GM18511 (cell line): ENCODE measurements around the gene KDM5A.
"Not testable (repeated sequence)": the region's sequence is repeated elsewhere in the genome, so short reads cannot be mapped to it uniquely, and the experiment has no call there.

Source experiments
- ATAC-seq: cut with Tn5 transposase; IDR thresholded peaks from one replicate; pipeline ENCODE4 v1.9.1; 2021; ENCODE audit warnings: mild to moderate bottlenecking, moderate library complexity; ENCODE audit not compliant: unreplicated experiment

The KDM5A gene

GRCh38 chr12:242496-242895 lies 146.6 kb downstream of the KDM5A start:
- no peak for ATAC-seq

GRCh38 chr12:241266-241665 lies 147.9 kb downstream of the KDM5A start:
- no peak for ATAC-seq

GRCh38 chr12:240566-240965 lies 148.6 kb downstream of the KDM5A start:
- no peak for ATAC-seq

DNA sequence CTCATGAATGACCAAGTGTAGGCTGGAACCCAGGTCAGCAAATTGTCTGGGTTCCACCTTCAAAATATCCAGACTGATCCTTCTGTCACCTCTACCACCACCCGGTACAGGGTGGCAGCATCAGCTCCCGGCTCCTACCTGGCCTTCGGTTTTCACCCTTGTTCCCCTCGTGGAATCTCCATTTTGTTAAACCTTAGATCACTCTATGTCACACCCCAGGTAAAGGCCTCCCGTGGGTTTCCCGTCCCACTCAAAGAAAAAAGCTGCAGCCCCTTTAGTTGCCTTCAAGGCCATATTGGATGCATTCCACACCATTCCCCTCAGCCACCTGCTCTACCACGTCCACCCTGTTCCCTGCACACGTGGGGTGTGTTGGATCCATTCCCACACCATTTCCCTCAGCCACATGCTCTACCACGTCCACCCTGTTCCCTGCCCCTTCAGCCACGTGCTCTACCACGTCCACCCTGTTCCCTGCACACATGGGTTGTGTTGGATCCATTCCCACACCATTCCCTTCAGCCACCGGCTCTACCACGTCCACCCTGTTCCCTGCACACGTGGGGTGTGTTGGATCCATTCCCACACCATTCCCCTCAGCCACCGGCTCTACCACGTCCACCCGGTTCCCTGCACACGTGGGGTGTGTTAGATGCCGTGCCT lies 150.3 kb downstream of the KDM5A start:
- ATAC-seq = no peak

DNA sequence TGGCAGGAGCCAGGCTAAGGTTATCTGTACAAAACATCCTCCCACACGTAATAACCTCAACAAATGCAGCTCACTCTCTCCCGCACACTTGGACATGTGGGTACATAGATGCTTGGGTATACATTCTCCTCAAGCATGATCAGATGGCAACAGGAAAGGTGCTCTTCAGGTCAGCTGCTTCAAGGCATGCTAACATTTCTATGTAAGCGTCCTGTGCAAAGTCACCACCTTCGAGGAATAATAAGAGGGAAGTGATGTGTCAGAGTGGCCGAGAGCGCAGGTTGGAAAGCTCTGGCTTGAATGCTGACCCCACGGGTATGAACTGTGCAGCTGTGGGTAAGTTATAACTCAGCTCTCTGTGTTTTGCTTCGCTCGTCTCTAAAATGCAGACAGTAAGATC lies 151.0 kb downstream of the KDM5A start:
- no peak for ATAC-seq

DNA sequence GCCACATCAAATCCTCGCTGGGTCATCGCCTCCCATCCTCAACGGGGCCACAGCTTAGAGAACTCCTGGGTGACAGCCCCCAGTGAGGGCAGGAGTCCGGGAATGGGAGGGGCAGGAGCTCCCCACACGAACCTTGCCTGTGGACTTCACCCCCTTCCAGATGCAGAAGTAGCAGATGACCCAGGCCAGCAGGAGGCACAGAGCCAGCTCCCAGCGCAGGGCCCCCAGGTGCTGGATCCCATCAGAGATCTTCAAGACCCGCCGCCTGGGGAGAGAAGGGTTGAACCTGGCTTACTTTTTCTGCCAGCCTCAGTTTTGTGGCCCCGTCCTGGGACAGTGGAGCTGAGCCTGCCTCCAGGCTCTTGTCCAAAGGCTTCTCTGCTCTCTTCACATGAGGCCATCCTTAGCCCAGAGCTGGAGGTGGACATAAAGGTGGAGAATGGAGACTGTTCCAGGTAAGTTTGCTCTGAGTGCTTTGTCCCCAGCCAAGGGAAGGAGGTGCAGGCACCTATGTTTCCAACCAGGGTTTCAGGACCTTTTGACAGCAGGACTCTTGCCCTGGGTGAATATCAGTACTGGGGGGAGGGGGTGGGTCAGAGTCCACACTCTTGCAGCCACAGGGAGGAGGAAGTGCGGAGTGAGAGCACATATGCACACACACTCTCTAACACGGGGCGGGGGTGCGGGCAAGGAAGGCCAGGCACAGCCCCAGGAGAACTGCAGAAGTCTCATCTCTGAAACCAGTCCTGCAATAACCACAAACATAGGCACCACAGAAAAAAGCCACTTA lies 151.9 kb downstream of the KDM5A start:
- ATAC-seq = no peak

- ATAC-seq = no peak
These were observed 152.7 kb downstream of the KDM5A start for GRCh38 chr12:236445-236844.

DNA sequence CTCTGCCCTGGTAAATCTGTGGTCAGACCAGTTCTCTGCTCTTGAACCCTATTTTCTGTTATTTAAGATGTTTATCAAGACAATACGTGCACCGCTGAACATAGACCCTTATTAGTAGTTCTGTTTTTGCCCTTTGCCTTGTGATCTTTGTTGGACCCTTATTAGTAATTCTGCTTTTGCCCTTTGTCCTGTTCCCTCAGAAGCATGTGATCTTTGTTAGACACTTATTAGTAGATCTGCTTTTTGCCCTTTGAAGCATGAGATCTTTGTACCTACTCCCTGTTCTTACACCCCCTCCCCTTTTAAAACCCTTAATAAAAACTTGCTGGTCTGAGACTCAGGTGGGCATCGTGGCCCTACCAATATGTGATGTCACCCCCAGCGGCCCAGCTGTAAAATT lies 153.2 kb downstream of the KDM5A start:
- not testable (repeated sequence) for ATAC-seq

DNA sequence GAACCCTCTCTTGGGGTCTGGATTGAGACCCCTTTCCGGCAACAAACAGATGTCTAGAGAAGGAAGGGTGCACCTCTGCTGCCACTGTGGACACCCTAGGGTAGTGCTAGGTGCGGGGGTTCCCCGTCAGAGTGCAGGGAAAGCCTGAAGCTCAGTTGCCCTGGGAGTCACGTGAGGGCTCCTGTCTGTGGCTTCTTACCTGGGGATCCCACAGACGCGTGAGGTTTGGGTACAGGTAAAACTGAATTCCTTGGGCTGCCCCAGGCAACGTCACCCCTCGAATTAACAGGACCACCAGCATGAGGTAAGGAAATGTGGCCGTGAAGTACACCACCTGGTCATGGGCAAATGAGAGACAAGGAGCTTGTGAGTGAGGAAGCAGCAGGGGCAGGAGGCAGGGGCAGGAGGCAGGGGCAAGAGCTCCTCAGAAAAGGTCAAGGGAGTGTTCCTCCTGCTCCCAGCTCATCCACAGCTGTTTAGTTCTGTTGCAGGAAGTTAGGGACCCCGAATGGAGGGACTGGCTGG lies 154.2 kb downstream of the KDM5A start:
- ATAC-seq = no peak

DNA sequence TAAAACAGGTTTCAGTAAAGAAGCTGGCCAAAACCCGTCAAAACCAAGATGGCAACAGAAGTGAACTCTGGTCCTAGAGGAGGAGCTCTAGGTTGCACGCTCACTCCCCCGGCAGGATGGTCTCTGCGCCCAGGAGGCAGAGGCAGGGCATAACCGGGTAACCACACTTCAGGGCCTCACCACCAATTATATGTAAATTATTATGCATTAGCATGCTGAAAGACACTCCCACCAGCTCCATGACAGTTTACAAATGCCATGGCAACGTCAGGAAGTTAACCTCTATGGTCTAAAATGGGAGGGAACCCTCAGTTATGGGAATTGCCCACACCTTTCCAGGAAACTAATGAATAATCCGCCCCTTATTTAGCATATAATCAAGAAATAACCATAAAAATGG lies 155.1 kb downstream of the KDM5A start:
- no peak for ATAC-seq

- no peak for ATAC-seq
These were observed 155.5 kb downstream of the KDM5A start for GRCh38 chr12:233615-233968.

GRCh38 chr12:232731-233614 lies 156.1 kb downstream of the KDM5A start:
- no peak for ATAC-seq

GRCh38 chr12:230925-231671 lies 158.0 kb downstream of the KDM5A start:
- no peak for ATAC-seq
